Sigmoid colon (tissue), 7 donors: ENCODE measurements around the gene ZNF585A. TPM values are rescaled to one million over a fixed set of nuclear protein-coding genes. Genes with fewer than 3 reads are reported as not detected.

Experiments used
- DNase-seq: peaks from one replicate; pipeline ENCODE4 v3.0.0-alpha.2; 2019
- H3K27ac ChIP-seq, 4 donors: fragments of 200-600 bp; sonication (generic); one replicate each; pipeline ENCODE4 v1.5.1; 2016 to 2019; ENCODE audit warnings: mild to moderate bottlenecking in 1 of 4
- H3K27me3 ChIP-seq, 3 donors: fragments of 200-600 bp; sonication (generic); one replicate each; pipeline ENCODE4 v1.5.1; 2019; ENCODE audit warnings: mild to moderate bottlenecking in 1 of 3
- H3K36me3 ChIP-seq, 4 donors: fragments of 200-600 bp; sonication (generic); one replicate each; pipeline ENCODE4 v1.5.1; 2016 to 2019
- H3K4me1 ChIP-seq, 4 donors: fragments of 200-600 bp; sonication (generic); one replicate each; pipeline ENCODE4 v1.5.1; 2017 to 2019
- H3K4me3 ChIP-seq, 4 donors: fragments of 200-600 bp; sonication (generic); one replicate each; pipeline ENCODE4 v1.5.1; 2017 to 2019; ENCODE audit warnings: mild to moderate bottlenecking in 2 of 4, moderate library complexity in 1 of 4
- H3K9me3 ChIP-seq, 4 donors: fragments of 200-600 bp in 3 of 4; sonication (generic) in 3 of 4; one replicate each; pipeline versions ENCODE4 v1.5.1 to v1.6.1; 2013 to 2019
- EP300 ChIP-seq, 4 donors: sonication (generic); formaldehyde crosslinking; IDR thresholded peaks; one replicate each; pipeline ENCODE4 v1.6.1; 2017; ENCODE audit warnings: antibody characterized with exemption in 4 of 4
- POLR2A ChIP-seq, 2 donors: fragments of 450-650 bp; IDR thresholded peaks; one replicate each; pipeline ENCODE4 v1.6.1; 2016; ENCODE audit warnings: antibody characterized with exemption in 2 of 2, mild to moderate bottlenecking in 2 of 2, moderate library complexity in 2 of 2
- POLR2AphosphoS5 ChIP-seq, 4 donors: sonication (generic); formaldehyde crosslinking; IDR thresholded peaks; one replicate each; pipeline ENCODE4 v1.6.1; 2017; ENCODE audit warnings: antibody characterized with exemption in 4 of 4
- WGBS, 2 donors: extraction: QIAGEN DNeasy Blood & Tissue Kit; methylation state at CpG; one replicate each; pipeline ENCODE4 v1.1.7; 2013; 5-methylcytosine and 5-hydroxymethylcytosine counted together
- intact Hi-C: fragments of 100-400 bp; cut with DNase I; formaldehyde crosslinking; loops from one replicate; pipeline ENCODE4 v1.15.1; 2023
- polyA plus RNA-seq, 3 donors: library from polyadenylated mRNA; stranded (reverse); fragments of 200-250 nt; gene quantifications; one replicate each; pipeline ENCODE4 v1.2.3, GENCODE V29; 2013
- total RNA-seq, 4 donors: library from RNA; depleted of rRNA; stranded (reverse); fragments of >200 nt; gene quantifications; one replicate each; pipeline ENCODE4 v1.1.0, GENCODE V29; 2016
- TF ChIP-seq, protein P1 (sequence below), 4 experiments: fragments of 450-650 bp in 3 of 4; fragments of 200-600 bp in 1 of 4; IDR thresholded peaks; one replicate each; pipeline ENCODE4 v1.5.1; 2016 to 2019; ENCODE audit warnings: antibody characterized with exemption in 4 of 4, mild to moderate bottlenecking in 3 of 4, moderate library complexity in 2 of 4
- donor health status: healthy with polysubstance abuse.
- donor health status: Bipolar disorder and iron deficiency.
- donor health status: healthy.

Gene ZNF585A
- total RNA-seq: 10 to 100 TPM in 1 of 4 donors, 1 to 10 TPM in 3; 3.9 to 13.7 (median 7.1) TPM
- 10 to 100 TPM; 12.6 to 33.3 (median 28.2) TPM for polyA plus RNA-seq

- Histone ChIP-seq H3K27me3 (no peaks in the 10 kb centered on the region), H3K4me3 (peak within 1 kb of the TSS; percentile 53 to 64 (median 60)), H3K9me3 (peaks cover 0 to 4% (median 0%) of the 10 kb centered on the region in 4 donors), H3K27ac (peak within 1 kb of the TSS; percentile 70 to 78 (median 76)), H3K36me3 (peaks cover 10 to 26% (median 20%) of the 10 kb centered on the region in 4 donors), H3K4me1 (peaks cover 0 to 8% (median 0%) of the 10 kb centered on the region in 4 donors)
- WGBS, 2 donors: 5% methylated on average over 30 of the region's 30 CpGs
- peak; percentile 95 for DNase-seq
- no peak for TF ChIP-seq POLR2A (IDR thresholded peaks at IDR 0.05)
- TF ChIP-seq POLR2AphosphoS5 (IDR thresholded peaks at IDR 0.05): peak in 3 of 4 donors; percentile 53 to 69 (median 55)
- TF ChIP-seq, protein P1, sequence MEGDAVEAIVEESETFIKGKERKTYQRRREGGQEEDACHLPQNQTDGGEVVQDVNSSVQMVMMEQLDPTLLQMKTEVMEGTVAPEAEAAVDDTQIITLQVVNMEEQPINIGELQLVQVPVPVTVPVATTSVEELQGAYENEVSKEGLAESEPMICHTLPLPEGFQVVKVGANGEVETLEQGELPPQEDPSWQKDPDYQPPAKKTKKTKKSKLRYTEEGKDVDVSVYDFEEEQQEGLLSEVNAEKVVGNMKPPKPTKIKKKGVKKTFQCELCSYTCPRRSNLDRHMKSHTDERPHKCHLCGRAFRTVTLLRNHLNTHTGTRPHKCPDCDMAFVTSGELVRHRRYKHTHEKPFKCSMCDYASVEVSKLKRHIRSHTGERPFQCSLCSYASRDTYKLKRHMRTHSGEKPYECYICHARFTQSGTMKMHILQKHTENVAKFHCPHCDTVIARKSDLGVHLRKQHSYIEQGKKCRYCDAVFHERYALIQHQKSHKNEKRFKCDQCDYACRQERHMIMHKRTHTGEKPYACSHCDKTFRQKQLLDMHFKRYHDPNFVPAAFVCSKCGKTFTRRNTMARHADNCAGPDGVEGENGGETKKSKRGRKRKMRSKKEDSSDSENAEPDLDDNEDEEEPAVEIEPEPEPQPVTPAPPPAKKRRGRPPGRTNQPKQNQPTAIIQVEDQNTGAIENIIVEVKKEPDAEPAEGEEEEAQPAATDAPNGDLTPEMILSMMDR (IDR thresholded peaks at IDR 0.05): peak in 1 of 4 experiments; percentile 18
- intact Hi-C loops: loop anchor here (2.0 to 5.0 kb wide), 2 partner anchors 45 to 198 kb away; partner anchors contain the start of genes ZNF383 and ZNF527
Observed at GRCh38 chr19:37172368-37173366, at the start of gene ZNF585A. TSS of gene ZNF585A (minus strand) at chr19:37172695. CDS start at chr19:37169910, 2,785 bp downstream.

DNA sequence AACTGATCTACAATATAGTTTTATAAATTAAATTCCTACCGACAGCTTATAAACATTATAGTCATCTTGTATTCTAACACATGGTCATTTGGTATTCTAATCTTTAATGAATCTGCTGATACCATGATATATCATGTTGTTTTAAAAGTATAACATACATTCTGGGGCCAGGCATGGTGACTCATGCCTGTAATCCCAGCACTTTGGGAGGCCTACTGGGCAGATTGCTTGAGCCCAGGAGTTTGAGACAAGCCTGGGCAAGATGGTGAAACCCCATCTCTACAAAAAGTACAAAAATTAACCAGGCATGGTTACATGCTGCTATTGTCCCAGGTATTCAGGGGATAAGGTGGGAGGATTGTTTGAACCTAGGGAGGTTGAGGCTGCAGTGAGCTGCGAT is 48.6 kb upstream of the ZNF585A start:
- DNase-seq: no peak
- Histone ChIP-seq H3K36me3 (peaks cover 10 to 43% (median 22%) of the 10 kb centered on the region in 4 donors), H3K9me3 (peaks cover 0 to 1% (median 0%) of the 10 kb centered on the region in 4 donors), H3K27ac (no peak overlapping the region), H3K27me3 (no peaks in the 10 kb centered on the region), H3K4me1 (peaks cover 0 to 16% (median 11%) of the 10 kb centered on the region in 4 donors), H3K4me3 (no peak overlapping the region)
- WGBS, 2 donors: 96 to 97% methylated on average over 2 of the region's 2 CpGs
- no peak for TF ChIP-seq EP300 (IDR thresholded peaks at IDR 0.05)
- TF ChIP-seq, protein P1 (IDR thresholded peaks at IDR 0.05): no peak
- TF ChIP-seq POLR2AphosphoS5 (IDR thresholded peaks at IDR 0.05): no peak
- no peak for TF ChIP-seq POLR2A (IDR thresholded peaks at IDR 0.05)
- intact Hi-C loops: no loop called here

- peaks cover 7 to 36% (median 17%) of the 10 kb centered on the region in 4 donors for H3K36me3 ChIP-seq
- H3K4me3 ChIP-seq: no peak overlapping the region
- WGBS, 2 donors: 96 to 98% methylated on average over 3 of the region's 3 CpGs
- no peak overlapping the region for H3K27ac ChIP-seq
- no peak for DNase-seq
- H3K9me3 ChIP-seq: no peaks in the 10 kb centered on the region
- intact Hi-C loops: no loop called here
- no peaks in the 10 kb centered on the region for H3K27me3 ChIP-seq
- H3K4me1 ChIP-seq: peaks cover 0 to 16% (median 11%) of the 10 kb centered on the region in 4 donors
- no peak for TF ChIP-seq POLR2AphosphoS5 (IDR thresholded peaks at IDR 0.05)
- TF ChIP-seq EP300 (IDR thresholded peaks at IDR 0.05): no peak
- TF ChIP-seq, protein P1 (IDR thresholded peaks at IDR 0.05): no peak
Observed at GRCh38 chr19:37220383-37220782, 47.9 kb upstream of the ZNF585A start.

- Histone ChIP-seq H3K27me3 (no peaks in the 10 kb centered on the region), H3K27ac (peak overlapping the region; percentile 86 to 95 (median 93)), H3K36me3 (peaks cover 0 to 29% (median 10%) of the 10 kb centered on the region in 4 donors), H3K4me1 (peaks cover 0 to 16% (median 11%) of the 10 kb centered on the region in 4 donors), H3K9me3 (no peaks in the 10 kb centered on the region), H3K4me3 (peak overlapping the region; percentile 71 to 91 (median 82))
- DNase-seq: no peak
- intact Hi-C loops: loop anchor here (2.0 to 10.0 kb wide), 4 partner anchors 46 to 436 kb away; partner anchors contain the start of genes ZFP30, ZNF568, ZNF585A and ZNF793
- TF ChIP-seq POLR2A (IDR thresholded peaks at IDR 0.05) (no peak), POLR2AphosphoS5 (IDR thresholded peaks at IDR 0.05) (no peak), EP300 (IDR thresholded peaks at IDR 0.05) (no peak)
- TF ChIP-seq, protein P1 (IDR thresholded peaks at IDR 0.05): no peak
- WGBS, 2 donors: 10 to 22% methylated on average over 6 of the region's 6 CpGs
Observed at GRCh38 chr19:37218592-37218935, 46.1 kb upstream of the ZNF585A start.
